ENCODE data around the gene ZACN.
"Not testable (repeated sequence)": the region's sequence is repeated elsewhere in the genome, so short reads cannot be mapped to it uniquely, and the experiment has no call there.

The ZACN gene

DNA sequence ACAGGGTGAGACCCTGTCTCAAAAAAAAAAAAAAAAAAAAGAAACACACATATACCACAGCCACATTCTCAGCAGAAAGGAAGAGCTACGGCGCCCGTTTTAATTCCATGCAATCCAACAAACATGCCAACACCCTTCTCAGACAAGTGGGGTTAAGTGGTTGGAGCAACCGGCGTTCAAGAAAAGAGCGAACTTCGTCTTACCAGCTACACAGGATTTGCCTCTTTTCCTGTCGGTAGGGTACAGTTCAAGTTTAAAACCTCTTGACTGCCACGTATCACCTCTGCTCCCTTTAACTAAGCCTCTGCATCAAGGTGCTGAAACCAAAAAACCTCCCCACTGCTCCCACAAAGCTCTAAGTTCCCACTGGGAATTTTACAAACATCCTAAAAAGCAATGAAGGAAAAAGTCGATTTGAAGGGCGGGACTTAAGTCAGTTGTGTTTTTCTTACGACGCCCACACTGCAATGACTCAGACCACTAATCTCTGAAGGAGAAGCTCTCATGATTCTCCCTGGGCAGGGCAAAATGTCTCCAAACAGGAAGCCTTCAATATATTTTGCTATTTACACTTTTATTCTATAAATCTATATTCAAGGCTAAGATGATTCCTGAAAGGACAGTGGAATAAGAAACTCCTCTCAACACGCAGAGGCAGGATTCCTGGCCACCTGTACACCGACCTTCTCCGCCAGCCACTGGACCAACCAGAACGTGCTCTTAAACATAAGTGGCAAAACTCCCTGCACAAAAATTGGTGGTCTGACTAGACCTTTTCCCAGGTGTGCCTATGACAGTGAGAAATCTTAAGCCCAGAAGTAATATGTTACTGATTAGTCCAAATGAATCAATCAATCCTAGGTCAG is 25.5 kb upstream of the ZACN start:
- no peak for DNase-seq (ENCODE audit: low read depth in 4 of 4, low spot score in 1 of 4)

GRCh38 chr17:76054112-76054476 is 24.9 kb upstream of the ZACN start:
- DNase-seq (ENCODE audit: low read depth in 4 of 4, low spot score in 1 of 4) = no peak

DNA sequence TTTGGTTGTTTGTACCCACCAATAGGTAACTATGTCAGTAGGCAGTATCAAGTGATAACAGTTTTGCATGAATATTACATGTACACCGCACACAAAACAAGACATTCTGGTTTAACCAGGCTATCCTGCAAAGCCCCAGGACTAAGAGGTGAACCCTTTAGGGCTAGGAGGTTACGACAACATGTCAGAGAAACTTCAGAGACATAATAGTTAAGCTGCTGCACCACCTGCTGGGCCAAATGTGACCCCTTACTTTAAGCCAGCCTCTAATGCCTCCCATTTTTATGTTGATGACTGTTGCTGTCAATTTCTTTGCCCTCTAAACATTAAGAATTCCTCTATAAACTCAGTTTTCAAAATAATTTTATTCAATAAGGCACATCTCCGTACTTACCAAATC is 22.1 kb upstream of the ZACN start:
- no peak for DNase-seq (ENCODE audit: low read depth in 4 of 4, low spot score in 1 of 4)

GRCh38 chr17:76058264-76058663 is 20.7 kb upstream of the ZACN start:
- not testable (repeated sequence) for DNase-seq (ENCODE audit: low read depth in 4 of 4, low spot score in 1 of 4)

- peak in 2 of 4 experiments; percentile 37 to 42 for DNase-seq (ENCODE audit: low read depth in 4 of 4, low spot score in 1 of 4)
Observed at GRCh38 chr17:76063875-76064546, 15.0 kb upstream of the ZACN start.

DNA sequence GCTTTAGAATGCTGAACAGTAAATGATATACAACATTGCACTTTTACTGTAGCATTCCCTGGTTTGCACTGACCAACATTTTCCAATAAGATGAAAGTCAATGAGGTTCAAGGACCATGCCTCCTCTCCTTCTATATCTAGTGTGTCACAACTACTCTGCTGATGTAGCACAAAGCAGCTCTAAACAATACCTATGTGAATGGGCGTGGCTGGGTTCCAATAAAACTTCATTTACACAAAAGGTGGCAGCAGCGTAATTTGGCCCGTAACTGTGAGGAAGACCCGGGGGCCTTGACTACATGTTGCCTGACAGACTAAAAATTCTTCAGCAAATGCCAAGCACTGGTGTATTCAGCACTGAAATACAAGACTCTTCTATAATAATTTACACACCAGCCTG is 13.2 kb upstream of the ZACN start:
- DNase-seq (ENCODE audit: low read depth in 4 of 4, low spot score in 1 of 4) = no peak

- DNase-seq (ENCODE audit: low read depth in 4 of 4, low spot score in 1 of 4) = no peak
Observed at GRCh38 chr17:76071531-76072147, 7.3 kb upstream of the ZACN start.

- DNase-seq (ENCODE audit: low read depth in 4 of 4, low spot score in 1 of 4) = peak; percentile 56 to 80 (median 70)
Observed at GRCh38 chr17:76072148-76072858, 6.7 kb upstream of the ZACN start, which contains the start of gene SRP68. Gene SRP68 (minus strand): TSS chr17:76072517. CDS start chr17:76072491, 26 bp downstream.

- DNase-seq (ENCODE audit: low read depth in 4 of 4, low spot score in 1 of 4) = no peak
Observed at GRCh38 chr17:76074390-76075363, 4.3 kb upstream of the ZACN start, which contains the start of gene GALR2. Gene GALR2 (plus strand): TSS chr17:76074781. CDS start chr17:76074884, 103 bp downstream.

DNA sequence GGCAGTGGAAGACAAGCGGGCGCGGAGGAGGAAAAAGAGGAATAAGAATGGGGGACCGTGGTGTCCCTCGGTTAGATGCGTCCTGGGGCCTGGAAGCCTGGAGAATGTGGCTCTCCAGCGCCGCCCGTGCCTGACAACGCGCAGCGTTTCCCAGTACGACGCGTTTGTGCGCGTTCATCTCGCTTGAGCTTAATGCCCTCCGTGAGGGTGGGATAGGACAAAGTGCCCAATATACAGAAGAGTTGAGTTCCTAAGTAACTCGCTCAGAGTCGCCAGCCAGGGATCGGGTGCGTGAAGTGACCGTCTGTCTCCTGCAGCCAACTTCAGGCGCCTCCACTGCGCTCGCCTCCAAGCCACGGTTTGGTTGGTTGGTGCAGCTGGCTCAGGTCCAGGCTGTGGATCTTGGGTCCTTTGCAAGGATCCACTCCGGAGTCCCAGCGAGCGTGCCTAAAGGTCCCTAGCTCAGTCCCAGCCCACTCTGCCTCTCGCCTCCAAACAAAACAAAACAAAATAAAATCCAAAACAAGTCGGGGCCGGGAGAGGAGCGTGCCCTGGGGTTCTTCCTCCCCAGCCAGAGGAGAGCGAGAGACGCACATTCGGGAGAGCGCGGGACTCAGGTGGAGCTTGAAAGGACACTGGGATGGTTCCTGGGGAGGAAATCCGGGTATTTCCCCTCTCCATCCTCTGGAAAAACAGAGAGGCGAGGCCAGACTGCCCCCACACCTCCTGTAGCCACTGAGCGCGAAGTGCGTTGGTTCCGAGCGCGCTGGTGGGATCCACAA is 3.4 kb upstream of the ZACN start:
- DNase-seq (ENCODE audit: low read depth in 4 of 4, low spot score in 1 of 4) = no peak

DNA sequence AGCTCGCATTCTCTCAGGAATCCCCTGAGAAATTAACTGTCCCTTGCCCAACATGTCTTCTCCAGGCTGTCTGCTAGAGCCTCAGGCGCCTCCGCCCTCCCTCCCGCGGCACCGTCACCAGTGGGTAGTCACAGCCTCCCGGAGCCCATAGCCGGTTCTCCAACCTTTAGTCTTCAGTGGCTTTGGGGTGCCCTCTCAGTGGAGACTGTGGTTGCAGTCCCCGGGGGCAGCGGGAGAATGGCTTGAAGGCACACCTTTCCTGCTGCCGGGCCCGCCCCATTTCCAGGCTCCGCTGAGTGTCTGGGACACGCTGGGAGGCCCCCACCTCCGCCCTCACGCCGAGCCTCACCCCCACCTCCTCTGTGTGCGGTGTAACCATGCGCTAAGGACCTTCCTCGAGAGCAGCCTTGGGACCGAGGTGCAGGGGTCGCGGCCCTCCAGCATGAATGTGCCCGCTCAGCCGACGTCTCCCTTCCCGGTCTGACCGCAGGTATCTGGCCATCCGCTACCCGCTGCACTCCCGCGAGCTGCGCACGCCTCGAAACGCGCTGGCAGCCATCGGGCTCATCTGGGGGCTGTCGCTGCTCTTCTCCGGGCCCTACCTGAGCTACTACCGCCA is 2.7 kb upstream of the ZACN start:
- no peak for DNase-seq (ENCODE audit: low read depth in 4 of 4, low spot score in 1 of 4)

DNA sequence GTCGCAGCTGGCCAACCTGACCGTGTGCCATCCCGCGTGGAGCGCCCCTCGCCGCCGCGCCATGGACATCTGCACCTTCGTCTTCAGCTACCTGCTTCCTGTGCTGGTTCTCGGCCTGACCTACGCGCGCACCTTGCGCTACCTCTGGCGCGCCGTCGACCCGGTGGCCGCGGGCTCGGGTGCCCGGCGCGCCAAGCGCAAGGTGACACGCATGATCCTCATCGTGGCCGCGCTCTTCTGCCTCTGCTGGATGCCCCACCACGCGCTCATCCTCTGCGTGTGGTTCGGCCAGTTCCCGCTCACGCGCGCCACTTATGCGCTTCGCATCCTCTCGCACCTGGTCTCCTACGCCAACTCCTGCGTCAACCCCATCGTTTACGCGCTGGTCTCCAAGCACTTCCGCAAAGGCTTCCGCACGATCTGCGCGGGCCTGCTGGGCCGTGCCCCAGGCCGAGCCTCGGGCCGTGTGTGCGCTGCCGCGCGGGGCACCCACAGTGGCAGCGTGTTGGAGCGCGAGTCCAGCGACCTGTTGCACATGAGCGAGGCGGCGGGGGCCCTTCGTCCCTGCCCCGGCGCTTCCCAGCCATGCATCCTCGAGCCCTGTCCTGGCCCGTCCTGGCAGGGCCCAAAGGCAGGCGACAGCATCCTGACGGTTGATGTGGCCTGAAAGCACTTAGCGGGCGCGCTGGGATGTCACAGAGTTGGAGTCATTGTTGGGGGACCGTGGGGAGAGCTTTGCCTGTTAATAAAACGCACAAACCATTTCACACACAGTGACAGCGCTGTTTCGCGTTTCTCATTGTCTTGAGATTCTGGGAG is 2.0 kb upstream of the ZACN start:
- DNase-seq (ENCODE audit: low read depth in 4 of 4, low spot score in 1 of 4) = no peak

DNA sequence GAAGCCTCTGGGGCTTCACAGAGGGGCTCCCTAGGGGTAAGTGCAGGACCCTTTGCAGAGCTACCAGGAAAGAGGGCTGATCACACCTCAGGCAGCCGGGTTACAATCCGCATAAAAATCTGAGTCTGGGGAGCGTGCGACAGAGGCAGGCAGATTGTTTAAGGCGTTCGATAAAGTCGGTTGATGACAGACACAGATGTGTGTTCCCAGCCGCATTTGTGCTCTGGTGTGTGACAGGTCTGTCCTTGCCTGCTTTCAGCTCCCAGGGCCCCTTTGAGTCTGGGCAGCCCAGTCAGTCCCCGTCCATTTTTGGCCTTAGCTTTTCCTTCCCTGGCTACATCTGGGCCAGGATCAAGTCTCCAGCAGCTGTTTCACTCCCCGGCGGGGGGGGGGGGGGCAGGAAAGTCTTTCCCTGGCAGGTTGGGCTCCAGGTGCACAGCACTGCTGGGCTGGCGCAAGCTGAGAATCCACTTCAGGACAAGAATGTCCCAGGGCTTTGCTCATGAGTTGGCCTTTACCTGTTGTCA is 1.3 kb upstream of the ZACN start:
- no peak for DNase-seq (ENCODE audit: low read depth in 4 of 4, low spot score in 1 of 4)

DNA sequence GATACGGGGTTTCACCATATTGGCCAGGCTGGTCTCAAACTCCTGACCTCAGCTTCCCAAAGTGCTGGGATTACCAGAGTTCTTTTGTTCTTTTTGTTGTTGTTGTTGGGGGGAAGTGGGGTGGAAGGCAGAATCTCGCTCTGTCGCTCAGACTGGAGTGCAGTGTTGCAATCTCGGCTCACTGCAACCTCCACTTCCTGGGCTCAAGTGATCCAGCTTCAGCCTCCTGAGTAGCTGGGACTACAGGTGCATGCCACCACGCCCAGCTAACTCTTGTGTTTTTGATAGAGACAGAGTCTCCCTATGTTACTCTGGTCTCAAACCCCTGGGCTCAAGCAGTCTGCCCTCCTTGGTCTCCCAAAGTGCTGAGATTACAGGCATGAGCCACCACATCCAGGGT is 612 bp upstream of the ZACN start:
- DNase-seq (ENCODE audit: low read depth in 4 of 4, low spot score in 1 of 4) = not testable (repeated sequence)

DNA sequence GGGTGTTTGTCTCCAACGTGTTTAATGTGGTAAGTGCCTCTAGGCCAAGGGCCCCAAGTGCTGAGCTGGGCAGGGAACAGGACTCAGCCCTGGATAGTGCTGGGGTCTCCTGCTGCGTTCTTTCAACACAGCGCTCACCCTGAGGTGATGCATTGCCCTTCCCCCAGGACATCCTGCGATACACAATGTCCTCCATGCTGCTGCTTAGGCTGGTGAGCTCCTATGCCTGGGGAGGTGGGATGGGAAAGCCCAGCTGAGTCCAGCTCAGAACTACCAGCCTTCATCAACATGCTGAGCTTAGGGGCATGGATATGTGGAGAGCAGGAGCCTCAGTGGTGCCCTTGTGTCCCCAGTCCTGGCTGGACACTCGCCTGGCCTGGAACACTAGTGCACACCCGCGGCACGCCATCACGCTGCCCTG is 563 bp downstream of the ZACN start:
- no peak for DNase-seq (ENCODE audit: low read depth in 4 of 4, low spot score in 1 of 4)

DNA sequence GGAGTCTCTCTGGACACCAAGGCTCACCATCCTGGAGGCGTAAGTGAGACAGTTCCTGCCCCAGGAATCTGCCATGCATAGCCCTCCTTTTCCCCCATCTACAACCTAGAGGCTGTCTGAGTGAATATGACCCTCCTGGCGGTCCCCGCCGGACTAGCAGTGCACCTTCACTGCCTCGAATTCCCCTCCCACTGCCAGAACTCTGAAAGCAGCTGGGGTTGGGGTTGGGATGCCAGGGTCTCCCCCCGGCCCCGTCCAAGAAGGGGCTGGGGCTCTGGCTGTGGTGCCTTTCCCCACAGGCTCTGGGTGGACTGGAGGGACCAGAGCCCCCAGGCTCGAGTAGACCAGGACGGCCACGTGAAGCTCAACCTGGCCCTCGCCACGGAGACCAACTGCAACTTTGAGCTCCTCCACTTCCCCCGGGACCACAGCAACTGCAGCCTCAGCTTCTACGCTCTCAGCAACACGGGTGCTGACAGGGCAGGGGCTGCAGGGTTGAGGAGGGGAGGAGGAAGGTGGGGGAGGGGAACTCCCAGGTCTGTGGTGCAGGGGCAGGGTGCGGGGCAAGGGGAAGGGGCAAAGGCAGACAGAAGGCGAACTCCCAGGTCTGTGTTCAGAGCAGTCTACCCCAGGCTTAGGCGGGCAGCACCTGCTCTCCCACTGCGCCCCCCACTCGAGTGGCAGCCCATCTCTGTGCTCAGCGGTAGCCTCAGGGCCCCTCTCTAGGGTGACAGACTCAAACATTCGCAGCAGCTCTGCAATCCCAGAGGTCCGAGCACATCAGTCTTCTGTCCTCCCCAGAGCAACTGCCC is 1.2 kb downstream of the ZACN start:
- DNase-seq (ENCODE audit: low read depth in 4 of 4, low spot score in 1 of 4) = no peak

- no peak for DNase-seq (ENCODE audit: low read depth in 4 of 4, low spot score in 1 of 4)
Observed at GRCh38 chr17:76080768-76081287, 1.8 kb downstream of the ZACN start.

Data from stimulated activated CD4-positive, alpha-beta T cell treated with anti-CD3 and anti-CD28 coated beads, Interleukin-1b, Interleukin-23, amount 100 ng/mL, for 24 hours (primary cell).